HG03095 (cell line): ENCODE data around the gene ADISSP.
A peak's percentile ranks its signal among the peaks of the same experiment; 100 is the strongest.

ENCODE experiments used
- ATAC-seq: cut with Tn5 transposase; IDR thresholded peaks from one replicate; pipeline ENCODE4 v1.9.1; 2021; ENCODE audit warnings: moderate library complexity; ENCODE audit not compliant: unreplicated experiment

Gene ADISSP

GRCh38 chr20:3781153-3781910 lies 13.8 kb upstream of the ADISSP start, which contains the start of gene SPEF1:
TSS of gene SPEF1 (minus strand) at chr20:3781448. CDS start at chr20:3781287, 161 bp downstream.
- ATAC-seq, result peak; percentile 45

- no peak for ATAC-seq
Observed at GRCh38 chr20:3778976-3779375, 11.4 kb upstream of the ADISSP start.

- ATAC-seq, result no peak
Observed at GRCh38 chr20:3777716-3778629, 10.4 kb upstream of the ADISSP start.

- no peak for ATAC-seq
Observed at GRCh38 chr20:3777381-3777715, 9.8 kb upstream of the ADISSP start.

- ATAC-seq, result no peak
Observed at GRCh38 chr20:3775457-3776108, 8.0 kb upstream of the ADISSP start.

GRCh38 chr20:3771552-3772058 lies 4.1 kb upstream of the ADISSP start:
- ATAC-seq, result no peak

GRCh38 chr20:3768342-3769130 lies 983 bp upstream of the ADISSP start:
- peak; percentile 31 for ATAC-seq

GRCh38 chr20:3767110-3767426 lies 485 bp downstream of the ADISSP start:
- no peak for ATAC-seq

GRCh38 chr20:3766422-3767109 lies 987 bp downstream of the ADISSP start:
- ATAC-seq, result no peak

- ATAC-seq, result no peak
Observed at GRCh38 chr20:3765171-3765882, 2.2 kb downstream of the ADISSP start.

GRCh38 chr20:3764659-3765058 lies 2.9 kb downstream of the ADISSP start:
- no peak for ATAC-seq

- ATAC-seq, result no peak
Observed at GRCh38 chr20:3763671-3764601, 3.6 kb downstream of the ADISSP start.

GRCh38 chr20:3760655-3761348 lies 6.8 kb downstream of the ADISSP start:
- no peak for ATAC-seq

- ATAC-seq, result no peak
Observed at GRCh38 chr20:3759884-3760283, 7.7 kb downstream of the ADISSP start.

GRCh38 chr20:3759316-3759823 lies 8.2 kb downstream of the ADISSP start:
- no peak for ATAC-seq

GRCh38 chr20:3758566-3758965 lies 9.0 kb downstream of the ADISSP start:
- no peak for ATAC-seq

- ATAC-seq, result no peak
Observed at GRCh38 chr20:3757268-3757667, 10.3 kb downstream of the ADISSP start.
